CD4-positive, alpha-beta memory T cell (primary cell): ENCODE measurements around the gene HMGN3. TPM values are rescaled to one million over a fixed set of nuclear protein-coding genes. Genes with fewer than 3 reads are reported as not detected.

ENCODE experiments used
- CTCF ChIA-PET: fragments of 350-600 bp; sonication (Branson Sonifier 250); formaldehyde crosslinking; loops from one replicate; lab custom pipeline; 2021; ENCODE audit warnings: inconsistent platforms; ENCODE audit not compliant: partially characterized antibody; lab: Charles Lee
- POLR2A ChIA-PET: fragments of 350-600 bp; sonication (Branson Sonifier 250); formaldehyde crosslinking; loops from one replicate; lab custom pipeline; 2021; ENCODE audit not compliant: partially characterized antibody; lab: Charles Lee
- DNase-seq, 5 donors: peaks; one replicate each; pipeline versions ENCODE4 v3.0.0 to v3.0.0-alpha.2; 2020 to 2022; ENCODE audit warnings: mixed read lengths in 1 of 5
- H3K27ac ChIP-seq: one replicate; pipeline ENCODE4 v1.7.0; 2013; ENCODE audit warnings: low read depth, low read length
- H3K27me3 ChIP-seq: 2 replicates; pipeline ENCODE4 v1.7.0; 2013; ENCODE audit warnings: mild to moderate bottlenecking, low read length, moderate library complexity; ENCODE audit not compliant: insufficient read depth
- H3K36me3 ChIP-seq: 2 replicates; pipeline ENCODE4 v1.7.0; 2013; ENCODE audit warnings: mild to moderate bottlenecking, low read length, moderate library complexity; ENCODE audit not compliant: insufficient read depth
- H3K4me1 ChIP-seq: 2 replicates; pipeline ENCODE4 v1.7.0; 2013; ENCODE audit warnings: mild to moderate bottlenecking, low read length, moderate library complexity; ENCODE audit not compliant: insufficient read depth
- H3K4me3 ChIP-seq, 2 donors: one replicate each; pipeline ENCODE4 v1.7.0; 2013; ENCODE audit warnings: low read length in 2 of 2, mild to moderate bottlenecking in 1 of 2
- H3K9me3 ChIP-seq, 2 donors: one replicate each; pipeline ENCODE4 v1.7.0; 2013; ENCODE audit warnings: low read length in 2 of 2, control low read depth in 1 of 2; ENCODE audit not compliant: control insufficient read depth in 1 of 2
- H3K27ac Mint-ChIP-seq, 7 donors: one replicate each; pipeline ENCODE4 v1.8.0; 2020 to 2021; ENCODE audit warnings: mixed read lengths in 7 of 7, mild to moderate bottlenecking in 6 of 7, inconsistent platforms in 3 of 7, moderate library complexity in 3 of 7
- H3K27me3 Mint-ChIP-seq, 2 donors: one replicate each; pipeline ENCODE4 v1.8.0; 2020 to 2021; ENCODE audit warnings: mixed read lengths in 2 of 2
- H3K36me3 Mint-ChIP-seq, 2 donors: one replicate each; pipeline ENCODE4 v1.8.0; 2020 to 2021; ENCODE audit warnings: mixed read lengths in 2 of 2, inconsistent platforms in 1 of 2, mild to moderate bottlenecking in 1 of 2
- H3K4me1 Mint-ChIP-seq, 4 donors: one replicate each; pipeline ENCODE4 v1.8.0; 2020 to 2021; ENCODE audit warnings: mixed read lengths in 4 of 4, mild to moderate bottlenecking in 1 of 4
- H3K4me3 Mint-ChIP-seq, 8 donors: one replicate each; pipeline ENCODE4 v1.8.0; 2020 to 2021; ENCODE audit warnings: mixed read lengths in 8 of 8, mild to moderate bottlenecking in 7 of 8, moderate library complexity in 6 of 8, inconsistent platforms in 3 of 8
- H3K9me3 Mint-ChIP-seq, 8 donors: one replicate each; pipeline ENCODE4 v1.8.0; 2020 to 2021; ENCODE audit warnings: mixed read lengths in 8 of 8, mild to moderate bottlenecking in 5 of 8, inconsistent platforms in 3 of 8, moderate library complexity in 1 of 8
- intact Hi-C: fragments of 100-400 bp; cut with micrococcal nuclease; formaldehyde crosslinking; loops from one replicate; pipeline ENCODE4 v1.15.1; 2023
- polyA plus RNA-seq, 2 donors: library from polyadenylated mRNA; unstranded; fragments of 300-500 nt; fragmentation: Illumina TruSeq; gene quantifications; one replicate each; pipeline ENCODE4 v1.2.3, GENCODE V29; 2021
- total RNA-seq, 2 experiments: library from RNA; stranded (reverse); gene quantifications; one replicate each; pipeline ENCODE4 v1.2.3, GENCODE V29; 2021

HMGN3 gene
- total RNA-seq = 10 to 100 TPM; 39.4 to 40.5 TPM
- 10 to 100 TPM; 75.1 to 85.6 TPM for polyA plus RNA-seq

DNA sequence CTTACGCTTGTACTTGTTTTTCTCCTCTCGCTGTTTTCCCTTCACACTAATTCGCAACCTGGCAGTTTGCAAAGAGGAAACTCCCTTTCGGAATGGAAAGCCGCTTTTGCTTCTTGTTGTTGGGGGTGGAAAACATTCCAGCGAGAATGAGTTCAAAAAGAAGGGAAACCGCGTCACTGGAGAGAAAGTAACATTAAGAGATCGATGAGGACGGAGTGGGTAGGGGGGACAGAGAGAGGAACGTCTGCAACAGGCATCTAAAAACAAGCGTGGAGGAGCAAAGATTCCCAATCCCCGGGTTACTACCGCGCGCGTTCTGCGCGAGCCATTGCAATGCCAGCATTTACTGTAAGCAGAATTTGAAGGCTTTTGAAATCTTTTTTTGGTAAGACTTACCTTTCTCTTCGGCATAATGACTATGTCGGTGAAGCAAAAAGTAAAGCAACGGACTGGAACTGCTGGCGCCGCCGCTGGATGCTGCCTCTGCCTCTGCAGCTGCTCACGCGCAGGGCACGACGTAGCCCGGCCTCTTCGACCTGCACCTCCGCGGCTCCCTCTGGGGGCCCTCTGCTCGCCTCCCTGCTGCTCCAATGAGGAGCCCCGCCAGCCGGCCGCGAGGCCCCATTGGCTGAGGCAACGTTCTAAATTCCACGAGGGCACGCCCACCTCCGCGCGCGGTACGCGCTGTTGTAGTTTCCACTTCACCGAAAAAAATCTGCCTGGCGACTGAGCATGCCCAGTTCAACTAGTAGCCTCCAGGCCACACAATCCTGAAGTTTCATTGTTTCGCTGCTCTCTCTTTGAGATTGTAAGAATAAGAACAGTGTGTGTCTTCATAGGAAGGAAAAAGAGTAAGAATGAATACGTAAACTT, at the start of gene HMGN3:
TSS of gene HMGN3 (minus strand) at position 533 of the 873 bp plus-strand sequence.
- ChIA-PET POLR2A (interaction anchor here (0.6 to 4.3 kb wide), 2 partner anchors 157 to 298 kb away, joined by 3 to 26 read pairs; partner anchors contain the start of gene PHIP), CTCF (no interaction called here)
- peak within 1 kb of the TSS; percentile 72 for H3K27ac ChIP-seq
- Mint-ChIP-seq H3K27ac (peak within 1 kb of the TSS; percentile 85 to 96 (median 92)), H3K36me3 (peaks cover 0 to 8% of the 10 kb centered on the region in 2 donors), H3K27me3 (no peaks in the 10 kb centered on the region), H3K4me3 (peak within 1 kb of the TSS; percentile 92 to 99 (median 98)), H3K4me1 (peaks cover 14 to 30% (median 16%) of the 10 kb centered on the region in 4 donors), H3K9me3 (no peaks in the 10 kb centered on the region)
- no peaks in the 10 kb centered on the region for H3K27me3 ChIP-seq
- intact Hi-C loops = loop anchor here (1.0 to 10.0 kb wide), 6 partner anchors 156 to 873 kb away; partner anchors contain the start of genes BCKDHB, ELOVL4, IRAK1BP1 and LCA5
- H3K9me3 ChIP-seq = no peaks in the 10 kb centered on the region
- no peaks in the 10 kb centered on the region for H3K36me3 ChIP-seq
- peak within 1 kb of the TSS; percentile 77 to 99 for H3K4me3 ChIP-seq
- DNase-seq = peak; percentile 90 to 92 (median 92)
- H3K4me1 ChIP-seq = peaks cover 20% of the 10 kb centered on the region

DNA sequence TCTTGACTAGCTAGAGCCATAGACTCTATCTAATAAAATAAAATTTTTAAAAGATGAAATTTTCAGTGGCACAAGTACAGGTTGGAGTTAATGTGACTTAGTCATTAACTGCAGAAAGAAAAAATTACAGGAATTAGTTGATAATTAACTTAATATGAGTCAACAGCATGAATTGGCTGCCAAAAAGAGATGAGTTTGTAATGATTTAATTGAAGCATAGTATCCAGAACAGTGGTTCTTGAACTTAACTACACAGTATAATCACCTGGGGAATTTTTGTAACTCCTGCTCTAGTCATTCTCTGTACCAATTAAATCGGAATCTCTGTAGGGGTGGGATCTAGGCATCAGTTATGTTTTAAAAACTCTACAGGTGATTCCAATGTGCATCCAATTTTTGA, 46.3 kb upstream of the HMGN3 start:
- POLR2A ChIA-PET = no interaction called here

DNA sequence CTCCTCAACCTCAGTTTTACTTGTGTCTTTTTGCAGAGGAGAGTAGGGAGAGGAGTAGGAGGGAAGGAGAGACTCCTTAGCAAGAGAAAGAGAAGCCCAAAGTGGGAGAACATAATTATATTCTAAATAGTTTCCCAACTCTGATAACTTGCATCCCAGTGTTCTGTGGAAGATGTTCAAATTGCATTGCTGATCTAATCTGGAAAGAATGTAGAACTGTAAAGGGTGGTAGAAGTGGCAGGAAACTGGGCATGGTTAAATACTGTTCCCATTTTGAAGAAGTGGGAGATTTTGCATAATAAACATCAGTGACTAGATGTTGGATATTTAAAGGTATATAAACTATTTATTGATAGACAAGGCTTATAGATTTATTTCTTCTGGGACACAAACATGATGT, 42.6 kb upstream of the HMGN3 start:
- Mint-ChIP-seq H3K4me1 (no peaks in the 10 kb centered on the region), H3K27ac (no peak overlapping the region), H3K4me3 (no peak overlapping the region), H3K27me3 (peaks cover 0 to 6% of the 10 kb centered on the region in 2 donors), H3K36me3 (peaks cover 0 to 3% of the 10 kb centered on the region in 2 donors), H3K9me3 (peaks cover 5 to 25% (median 16%) of the 10 kb centered on the region in 8 donors)
- intact Hi-C loops = no loop called here
- DNase-seq = no peak
- Histone ChIP-seq H3K36me3 (no peaks in the 10 kb centered on the region), H3K27ac (no peak overlapping the region), H3K27me3 (no peaks in the 10 kb centered on the region), H3K4me3 (no peak overlapping the region), H3K9me3 (no peaks in the 10 kb centered on the region), H3K4me1 (no peaks in the 10 kb centered on the region)
- POLR2A ChIA-PET = no interaction called here
- CTCF ChIA-PET = no interaction called here

More for the DNA sequence above, 46.3 kb upstream of the HMGN3 start:
- Mint-ChIP-seq H3K4me3 (no peak overlapping the region), H3K9me3 (peaks cover 5 to 31% (median 16%) of the 10 kb centered on the region in 8 donors), H3K27me3 (peaks cover 2 to 9% of the 10 kb centered on the region in 2 donors), H3K27ac (no peak overlapping the region), H3K36me3 (peaks cover 0 to 3% of the 10 kb centered on the region in 2 donors), H3K4me1 (no peaks in the 10 kb centered on the region)
- intact Hi-C loops = no loop called here
- Histone ChIP-seq H3K4me1 (no peaks in the 10 kb centered on the region), H3K27ac (no peak overlapping the region), H3K27me3 (no peaks in the 10 kb centered on the region), H3K9me3 (no peaks in the 10 kb centered on the region), H3K36me3 (no peaks in the 10 kb centered on the region), H3K4me3 (no peak overlapping the region)
- DNase-seq = no peak
- CTCF ChIA-PET = no interaction called here

GRCh38 chr6:79269877-79270276, 35.4 kb upstream of the HMGN3 start:
- Histone ChIP-seq H3K27ac (no peak overlapping the region), H3K4me1 (no peaks in the 10 kb centered on the region), H3K4me3 (no peak overlapping the region), H3K9me3 (no peaks in the 10 kb centered on the region), H3K27me3 (no peaks in the 10 kb centered on the region), H3K36me3 (no peaks in the 10 kb centered on the region)
- no peak overlapping the region for H3K27ac Mint-ChIP-seq
- CTCF ChIA-PET = no interaction called here
- H3K4me1 Mint-ChIP-seq = no peaks in the 10 kb centered on the region
- POLR2A ChIA-PET = no interaction called here
- H3K36me3 Mint-ChIP-seq = no peaks in the 10 kb centered on the region
- no peak for DNase-seq
- peaks cover 5 to 6% of the 10 kb centered on the region in 2 donors for H3K27me3 Mint-ChIP-seq
- H3K9me3 Mint-ChIP-seq = peaks cover 0 to 4% (median 1%) of the 10 kb centered on the region in 8 donors
- peak overlapping the region in 1 of 8 donors; percentile 4 for H3K4me3 Mint-ChIP-seq
- intact Hi-C loops = no loop called here

- intact Hi-C loops = no loop called here
- Mint-ChIP-seq H3K27ac (no peak overlapping the region), H3K27me3 (peaks cover 12 to 13% of the 10 kb centered on the region in 2 donors), H3K36me3 (no peaks in the 10 kb centered on the region), H3K9me3 (peaks cover 0 to 5% (median 3%) of the 10 kb centered on the region in 8 donors), H3K4me3 (no peak overlapping the region), H3K4me1 (no peaks in the 10 kb centered on the region)
- Histone ChIP-seq H3K27ac (no peak overlapping the region), H3K9me3 (no peaks in the 10 kb centered on the region), H3K4me1 (no peaks in the 10 kb centered on the region), H3K4me3 (no peak overlapping the region), H3K36me3 (no peaks in the 10 kb centered on the region), H3K27me3 (no peaks in the 10 kb centered on the region)
- ChIA-PET POLR2A (no interaction called here), CTCF (no interaction called here)
- no peak for DNase-seq
These were observed 32.6 kb upstream of the HMGN3 start for GRCh38 chr6:79267128-79267527.

DNA sequence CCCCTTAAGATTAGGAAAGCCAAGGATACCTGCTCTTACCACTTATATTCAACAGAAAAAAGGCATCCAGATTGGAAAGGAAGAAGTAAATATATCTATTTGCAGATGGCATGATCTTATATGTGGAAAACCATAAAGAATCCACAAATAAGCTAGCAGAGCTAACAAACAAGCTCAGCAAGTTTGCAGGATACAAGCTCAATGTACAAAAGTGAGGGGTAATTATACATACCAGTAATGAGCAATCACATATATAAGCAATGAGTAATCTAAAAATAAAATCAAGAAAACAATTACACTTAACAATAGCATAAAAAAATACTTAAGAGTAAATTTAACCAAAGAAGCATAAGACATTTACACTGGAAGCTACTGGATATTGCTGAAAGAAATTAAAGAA, 31.6 kb upstream of the HMGN3 start:
- no peaks in the 10 kb centered on the region for H3K36me3 ChIP-seq
- no peak overlapping the region for H3K4me3 ChIP-seq
- no peak for DNase-seq
- Mint-ChIP-seq H3K4me3 (no peak overlapping the region), H3K9me3 (peaks cover 0 to 6% (median 4%) of the 10 kb centered on the region in 8 donors), H3K4me1 (no peaks in the 10 kb centered on the region), H3K27me3 (peaks cover 14 to 15% of the 10 kb centered on the region in 2 donors), H3K36me3 (no peaks in the 10 kb centered on the region), H3K27ac (no peak overlapping the region)
- intact Hi-C loops = no loop called here
- no peak overlapping the region for H3K27ac ChIP-seq
- H3K4me1 ChIP-seq = no peaks in the 10 kb centered on the region
- ChIA-PET CTCF (no interaction called here), POLR2A (no interaction called here)
- no peaks in the 10 kb centered on the region for H3K27me3 ChIP-seq
- H3K9me3 ChIP-seq = no peaks in the 10 kb centered on the region

DNA sequence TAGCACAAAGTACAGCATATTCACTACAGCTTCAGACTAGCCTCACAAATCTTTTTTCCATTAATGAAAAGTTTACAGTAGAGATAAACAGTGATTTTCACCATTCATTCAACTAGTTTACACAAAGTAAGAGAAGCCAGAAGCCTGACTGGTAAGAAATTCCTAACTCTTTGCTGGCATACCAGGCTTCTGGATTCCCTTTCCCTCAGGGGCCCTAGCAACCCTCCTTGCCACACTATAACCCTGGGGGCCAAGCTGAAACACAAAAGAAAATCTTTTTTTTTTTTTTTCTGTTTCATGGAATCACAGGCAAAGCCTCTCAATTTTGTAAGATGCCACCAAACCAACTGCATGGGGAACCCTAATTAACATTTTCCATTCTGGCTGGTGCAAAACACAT, 28.9 kb upstream of the HMGN3 start:
- Mint-ChIP-seq H3K4me3 (no peak overlapping the region), H3K4me1 (no peaks in the 10 kb centered on the region), H3K9me3 (peaks cover 0 to 26% (median 13%) of the 10 kb centered on the region in 8 donors), H3K27ac (no peak overlapping the region), H3K27me3 (peaks cover 12 to 16% of the 10 kb centered on the region in 2 donors), H3K36me3 (no peaks in the 10 kb centered on the region)
- Histone ChIP-seq H3K27ac (no peak overlapping the region), H3K36me3 (no peaks in the 10 kb centered on the region), H3K4me1 (no peaks in the 10 kb centered on the region), H3K9me3 (no peaks in the 10 kb centered on the region), H3K4me3 (no peak overlapping the region), H3K27me3 (no peaks in the 10 kb centered on the region)
- intact Hi-C loops = no loop called here
- POLR2A ChIA-PET = no interaction called here
- DNase-seq = no peak
- CTCF ChIA-PET = interaction anchor here (1.7 kb wide), 1 partner anchor 8 kb away, joined by 3 read pairs; no protein-coding TSS in a partner anchor
